Neural progenitor cell (in vitro differentiated cells): Measurements from ENCODE around the gene IKZF3.

Source experiments
- CTCF ChIP-seq: fragments of 200-600 bp; sonication (generic); IDR thresholded peaks from 2 replicates; pipeline ENCODE4 v1.5.1; 2017; ENCODE audit warnings: antibody characterized with exemption, mild to moderate bottlenecking
- EZH2 ChIP-seq: fragments of 200-600 bp; sonication (generic); IDR thresholded peaks from 2 replicates; pipeline ENCODE4 v1.6.1; 2017; ENCODE audit warnings: antibody characterized with exemption, mild to moderate bottlenecking, moderate library complexity

GRCh38 chr17:39809221-39809620, 54.9 kb downstream of the IKZF3 start:
- TF ChIP-seq CTCF: no peak
- no peak for TF ChIP-seq EZH2
